Neural cell (in vitro differentiated cells): ENCODE data around the gene MUSTN1. TPM values are rescaled to one million over a fixed set of nuclear protein-coding genes. Genes with fewer than 3 reads are reported as not detected.

Experiments
- H2AFZ ChIP-seq: fragments of 200-600, 300-800 bp; sonication (generic), shearing (Covaris generic); 2 replicates; pipeline ENCODE4 v1.6.0; 2014; ENCODE audit warnings: low read depth, mild to moderate bottlenecking, antibody characterized with exemption, low read length, moderate library complexity
- H3F3A ChIP-seq: fragments of 200-600 bp; shearing (Covaris generic); 2 replicates; pipeline ENCODE4 v1.6.1; 2016; ENCODE audit warnings: mild to moderate bottlenecking, moderate library complexity, mixed read lengths, antibody characterized with exemption, low read length; ENCODE audit not compliant: insufficient read depth, poor library complexity, severe bottlenecking
- H3K27ac ChIP-seq: fragments of 200-600, 300-800 bp; sonication (generic), shearing (Covaris generic); 2 replicates; pipeline ENCODE4 v1.5.1; 2014; ENCODE audit warnings: mild to moderate bottlenecking, low read length, moderate library complexity
- H3K27me3 ChIP-seq: fragments of 300-800, 200-600 bp; sonication (generic), shearing (Covaris generic); 2 replicates; pipeline ENCODE4 v1.6.0; 2014; ENCODE audit warnings: mild to moderate bottlenecking, low read depth, low read length, moderate library complexity; ENCODE audit not compliant: insufficient read depth
- H3K36me3 ChIP-seq: fragments of 300-800, 200-600 bp; sonication (generic), shearing (Covaris generic); 2 replicates; pipeline ENCODE4 v1.5.1; 2014; ENCODE audit warnings: mild to moderate bottlenecking, antibody characterized with exemption, low read length, moderate library complexity; ENCODE audit not compliant: insufficient read depth
- H3K4me2 ChIP-seq: fragments of 300-800, 200-600 bp; sonication (generic), shearing (Covaris generic); 2 replicates; pipeline ENCODE4 v1.6.0; 2014; ENCODE audit warnings: mild to moderate bottlenecking, low read length
- H3K4me3 ChIP-seq: fragments of 300-800, 200-600 bp; sonication (generic), shearing (Covaris generic); 2 replicates; pipeline ENCODE4 v1.5.1; 2014; ENCODE audit warnings: mild to moderate bottlenecking, low read length, moderate library complexity
- H3K79me2 ChIP-seq: fragments of 200-600 bp; shearing (Covaris generic); replicated peaks from 2 replicates; pipeline ENCODE4 v1.6.0; 2014; ENCODE audit warnings: mild to moderate bottlenecking, low read length, moderate library complexity; ENCODE audit not compliant: insufficient read depth
- H3K9ac ChIP-seq: fragments of 300-800, 200-600 bp; sonication (generic), shearing (Covaris generic); 2 replicates; pipeline ENCODE4 v1.6.1; 2016; ENCODE audit warnings: mild to moderate bottlenecking, low read length, mixed read lengths
- H3K9me2 ChIP-seq: fragments of 200-600 bp; shearing (Covaris generic); 2 replicates; pipeline ENCODE4 v1.6.1; 2016; ENCODE audit warnings: mild to moderate bottlenecking, low read length, mixed read lengths; ENCODE audit not compliant: insufficient read depth
- H3K9me3 ChIP-seq: fragments of 200-600, 300-800 bp; sonication (generic), shearing (Covaris generic); 2 replicates; pipeline ENCODE4 v1.6.1; 2016; ENCODE audit warnings: mild to moderate bottlenecking, mixed run types, low read length, moderate library complexity, mixed read lengths
- H4K20me1 ChIP-seq: fragments of 200-600 bp; shearing (Covaris generic); 2 replicates; pipeline ENCODE4 v1.6.1; 2016; ENCODE audit warnings: mild to moderate bottlenecking, mixed run types; ENCODE audit not compliant: insufficient read depth
- CTCF ChIP-seq: fragments of 450-650 bp; IDR thresholded peaks from 2 replicates; pipeline ENCODE4 v1.5.1; 2014; ENCODE audit warnings: antibody characterized with exemption, mild to moderate bottlenecking, moderate library complexity; ENCODE audit not compliant: poor library complexity, severe bottlenecking
- EP300 ChIP-seq: fragments of 450-650 bp; conservative IDR thresholded peaks from 2 replicates; pipeline ENCODE4 v1.6.1; 2014; ENCODE audit warnings: antibody characterized with exemption, mild to moderate bottlenecking, moderate library complexity; ENCODE audit not compliant: poor library complexity, severe bottlenecking
- EZH2 ChIP-seq: fragments of 200-600, 300-800 bp; shearing (Covaris generic), sonication (generic); IDR thresholded peaks from 2 replicates; pipeline ENCODE4 v1.6.1; 2014; ENCODE audit warnings: antibody characterized with exemption, low read length, borderline replicate concordance, mild to moderate bottlenecking; ENCODE audit not compliant: insufficient read depth, poor library complexity, severe bottlenecking
- MXI1 ChIP-seq: fragments of 450-650 bp; conservative IDR thresholded peaks from 2 replicates; pipeline ENCODE4 v1.6.1; 2014; ENCODE audit warnings: antibody characterized with exemption, mild to moderate bottlenecking; ENCODE audit not compliant: poor library complexity, severe bottlenecking
- POLR2AphosphoS5 ChIP-seq: IDR thresholded peaks from 2 replicates; pipeline ENCODE4 v1.6.1; 2012
- RAD21 ChIP-seq: fragments of 450-650 bp; conservative IDR thresholded peaks from 2 replicates; pipeline ENCODE4 v1.6.1; 2014; ENCODE audit warnings: antibody characterized with exemption, mild to moderate bottlenecking, moderate library complexity
- REST ChIP-seq: IDR thresholded peaks from 2 replicates; pipeline ENCODE4 v1.6.1; 2012; ENCODE audit warnings: borderline replicate concordance
- SMC3 ChIP-seq: fragments of 450-650 bp; conservative IDR thresholded peaks from 2 replicates; pipeline ENCODE4 v1.6.1; 2014; ENCODE audit warnings: antibody characterized with exemption, mild to moderate bottlenecking, moderate library complexity; ENCODE audit not compliant: poor library complexity
- TAF1 ChIP-seq: IDR thresholded peaks from 2 replicates; pipeline ENCODE4 v1.6.1; 2012; ENCODE audit warnings: low read depth
- polyA plus RNA-seq: library from polyadenylated mRNA; depleted of rRNA; stranded (reverse); fragments of >200 nt; gene quantifications from 2 replicates; pipeline ENCODE4 v1.2.3, GENCODE V29; 2014

Gene MUSTN1
- polyA plus RNA-seq, 1 donor from 2014 or later, result not detected

GRCh38 chr3:52831500-52832301 lies 3.1 kb downstream of the MUSTN1 start:
- no peak overlapping the region for H3K27ac ChIP-seq
- no peaks in the 10 kb centered on the region for H3K9me3 ChIP-seq
- no peak overlapping the region for H3K4me3 ChIP-seq
- H4K20me1 ChIP-seq, result no peaks in the 10 kb centered on the region
- H3K79me2 ChIP-seq, result no peaks in the 10 kb centered on the region
- no peak for TF ChIP-seq SMC3
- TF ChIP-seq EZH2, result no peak
- TF ChIP-seq RAD21, result no peak
- no peak for TF ChIP-seq POLR2AphosphoS5
- TF ChIP-seq EP300, result no peak
- no peaks in the 10 kb centered on the region for H3K27me3 ChIP-seq
- no peak overlapping the region for H2AFZ ChIP-seq
- peaks cover 5% of the 10 kb centered on the region for H3K36me3 ChIP-seq
- H3K9me2 ChIP-seq, result no peaks in the 10 kb centered on the region
- H3K4me2 ChIP-seq, result no peak overlapping the region
- H3F3A ChIP-seq, result no peaks in the 10 kb centered on the region
- no peak overlapping the region for H3K9ac ChIP-seq

- Histone ChIP-seq H3K27me3 (no peaks in the 10 kb centered on the region), H3K9ac (no peak within 1 kb of the TSS), H3K4me3 (no peak within 1 kb of the TSS), H3K9me2 (no peaks in the 10 kb centered on the region), H3K4me2 (no peak within 1 kb of the TSS), H3K79me2 (no peaks in the 10 kb centered on the region), H3F3A (no peaks in the 10 kb centered on the region), H4K20me1 (no peaks in the 10 kb centered on the region), H3K9me3 (no peaks in the 10 kb centered on the region), H3K36me3 (peaks cover 5% of the 10 kb centered on the region), H2AFZ (no peak within 1 kb of the TSS), H3K27ac (no peak within 1 kb of the TSS)
- TF ChIP-seq EZH2 (no peak), CTCF (no peak), SMC3 (no peak), MXI1 (no peak), EP300 (no peak), RAD21 (no peak), TAF1 (no peak), POLR2AphosphoS5 (no peak), REST (no peak)
Measured at GRCh38 chr3:52830535-52831258, 4.1 kb downstream of the MUSTN1 start, which contains the start of gene ITIH4. TSS of gene ITIH4 (minus strand) at chr3:52830672. CDS start at chr3:52830642, 30 bp downstream.
